Mesendoderm (in vitro differentiated cells): Measurements from ENCODE around the gene PC.

Experiments
- DNase-seq: peaks from one replicate; pipeline ENCODE4 v3.0.0; 2013
- H2AK5ac ChIP-seq: 2 replicates; pipeline ENCODE4 v1.6.1; 2013; ENCODE audit warnings: low read length, inconsistent platforms
- H2BK120ac ChIP-seq: 2 replicates; pipeline ENCODE4 v1.6.1; 2013; ENCODE audit warnings: low read depth, mild to moderate bottlenecking, low read length, moderate library complexity, mixed read lengths
- H2BK15ac ChIP-seq: replicated peaks from 2 replicates; pipeline ENCODE4 v1.6.1; 2013; ENCODE audit warnings: low read depth, mild to moderate bottlenecking, moderate library complexity
- H2BK5ac ChIP-seq: 2 replicates; pipeline ENCODE4 v1.6.1; 2013; ENCODE audit warnings: low read length, inconsistent platforms
- H3K18ac ChIP-seq: 2 replicates; pipeline ENCODE4 v1.6.1; 2013; ENCODE audit warnings: mild to moderate bottlenecking, low read length, mixed read lengths
- H3K23ac ChIP-seq: one replicate; pipeline ENCODE4 v1.6.1; 2013; ENCODE audit warnings: low read length
- H3K27ac ChIP-seq: 2 replicates; pipeline ENCODE4 v1.5.1; 2013; ENCODE audit warnings: low read depth, mild to moderate bottlenecking, inconsistent platforms, low read length, moderate library complexity
- H3K27me3 ChIP-seq: 2 replicates; pipeline ENCODE4 v1.6.1; 2013; ENCODE audit warnings: low read length, control low read depth, mild to moderate bottlenecking, inconsistent platforms; ENCODE audit not compliant: insufficient read depth, poor library complexity
- H3K36me3 ChIP-seq: 2 replicates; pipeline ENCODE4 v1.6.1; 2013; ENCODE audit warnings: low read length, inconsistent platforms; ENCODE audit not compliant: control insufficient read depth, insufficient read depth
- H3K4ac ChIP-seq: one replicate; pipeline ENCODE4 v1.6.1; 2013; ENCODE audit warnings: low read depth, mild to moderate bottlenecking, low read length, moderate library complexity
- H3K4me1 ChIP-seq: 2 replicates; pipeline ENCODE4 v1.6.1; 2013; ENCODE audit warnings: low read depth, low read length, inconsistent platforms; ENCODE audit not compliant: control insufficient read depth
- H3K4me2 ChIP-seq: 2 replicates; pipeline ENCODE4 v1.6.1; 2013; ENCODE audit warnings: low read length
- H3K4me3 ChIP-seq: 2 replicates; pipeline ENCODE4 v1.5.1; 2013; ENCODE audit warnings: mild to moderate bottlenecking, low read length
- H3K56ac ChIP-seq: one replicate; pipeline ENCODE4 v1.6.1; 2013; ENCODE audit warnings: low read length
- H3K79me1 ChIP-seq: 2 replicates; pipeline ENCODE4 v1.6.1; 2013; ENCODE audit warnings: low read length, inconsistent platforms
- H3K79me2 ChIP-seq: 2 replicates; pipeline ENCODE4 v1.6.1; 2013; ENCODE audit warnings: mild to moderate bottlenecking, low read length; ENCODE audit not compliant: control insufficient read depth, insufficient read depth
- H3K9ac ChIP-seq: 2 replicates; pipeline ENCODE4 v1.6.1; 2013; ENCODE audit warnings: low read length, inconsistent platforms
- H4K5ac ChIP-seq: one replicate; pipeline ENCODE4 v1.6.1; 2013; ENCODE audit warnings: low read length
- H4K8ac ChIP-seq: one replicate; pipeline ENCODE4 v1.6.1; 2013; ENCODE audit warnings: low read depth, mild to moderate bottlenecking, control low read depth, low read length, moderate library complexity
- WGBS: extraction: QIAGEN DNeasy Blood & Tissue Kit; methylation state at CpG from one replicate; pipeline ENCODE4 v1.1.7; 2013; ENCODE audit warnings: low lambda C conversion rate, missing lambda C conversion rate; ENCODE audit not compliant: insufficient coverage; ENCODE audit errors: extremely low coverage; 5-methylcytosine and 5-hydroxymethylcytosine counted together

Gene PC

GRCh38 chr11:66879583-66879982 lies 78.6 kb downstream of the PC start:
- H3K27me3 ChIP-seq: no peaks in the 10 kb centered on the region

GRCh38 chr11:66879000-66879399 lies 79.2 kb downstream of the PC start:
- no peak overlapping the region for H2BK5ac ChIP-seq
- WGBS: no CpG with 5 or more reads among the region's 7 CpGs

More at GRCh38 chr11:66879583-66879982, 78.6 kb downstream of the PC start:
- Histone ChIP-seq H4K8ac (no peak overlapping the region), H2BK120ac (no peak overlapping the region), H2BK15ac (no peak overlapping the region), H2BK5ac (no peak overlapping the region), H3K27ac (no peak overlapping the region), H3K36me3 (no peaks in the 10 kb centered on the region), H3K4me1 (no peaks in the 10 kb centered on the region), H3K23ac (no peak overlapping the region), H3K4me3 (no peak overlapping the region), H3K4ac (no peak overlapping the region), H3K9ac (no peak overlapping the region), H3K56ac (no peak overlapping the region), H3K4me2 (no peak overlapping the region), H2AK5ac (no peak overlapping the region), H3K18ac (no peak overlapping the region), H3K79me2 (no peaks in the 10 kb centered on the region), H4K5ac (no peak overlapping the region), H3K79me1 (no peaks in the 10 kb centered on the region)
- no peak for DNase-seq
- no CpG with 5 or more reads among the region's 9 CpGs for WGBS

DNA sequence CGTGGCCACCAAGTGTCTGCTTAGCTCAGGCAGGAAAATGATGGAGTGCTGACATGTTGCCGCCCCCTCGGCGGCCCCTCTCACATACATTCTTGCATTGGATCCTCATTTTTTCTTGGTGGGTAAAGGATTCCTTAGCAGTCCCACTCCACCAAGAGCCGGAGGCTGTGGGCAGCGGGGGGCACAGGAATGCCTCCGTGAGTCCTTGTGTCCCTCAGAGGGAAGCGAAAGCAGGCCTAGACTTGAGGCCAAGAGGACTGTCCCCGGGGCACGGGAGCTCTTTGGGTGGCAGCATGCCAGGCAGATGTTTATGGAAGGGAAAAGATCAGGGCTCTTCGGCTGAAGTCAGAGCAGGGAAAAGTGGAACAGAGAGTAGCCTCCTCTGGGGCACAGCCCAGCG lies 79.7 kb downstream of the PC start:
- no peak overlapping the region for H2BK5ac ChIP-seq
- H3K9ac ChIP-seq: no peak overlapping the region
- no peak overlapping the region for H2BK15ac ChIP-seq
- no peak overlapping the region for H3K18ac ChIP-seq
- H3K4me2 ChIP-seq: no peak overlapping the region
- H3K79me1 ChIP-seq: no peaks in the 10 kb centered on the region
- H3K79me2 ChIP-seq: no peaks in the 10 kb centered on the region
- H4K5ac ChIP-seq: no peak overlapping the region
- no peaks in the 10 kb centered on the region for H3K36me3 ChIP-seq
- no CpG with 5 or more reads among the region's 12 CpGs for WGBS
- no peak overlapping the region for H3K4ac ChIP-seq
- no peak overlapping the region for H2AK5ac ChIP-seq
- H2BK120ac ChIP-seq: no peak overlapping the region
- no peak overlapping the region for H3K27ac ChIP-seq
- DNase-seq: no peak
- H3K4me1 ChIP-seq: no peaks in the 10 kb centered on the region
- no peak overlapping the region for H4K8ac ChIP-seq
- H3K23ac ChIP-seq: no peak overlapping the region
- H3K56ac ChIP-seq: no peak overlapping the region
- H3K4me3 ChIP-seq: no peak overlapping the region
- no peaks in the 10 kb centered on the region for H3K27me3 ChIP-seq

More at GRCh38 chr11:66879000-66879399, 79.2 kb downstream of the PC start:
- H3K36me3 ChIP-seq: no peaks in the 10 kb centered on the region
- no peak overlapping the region for H4K5ac ChIP-seq
- H3K4me1 ChIP-seq: no peaks in the 10 kb centered on the region
- no peak overlapping the region for H3K56ac ChIP-seq
- no peak for DNase-seq
- H3K4me3 ChIP-seq: no peak overlapping the region
- no peak overlapping the region for H3K9ac ChIP-seq
- H3K4me2 ChIP-seq: no peak overlapping the region
- no peak overlapping the region for H2AK5ac ChIP-seq
- no peaks in the 10 kb centered on the region for H3K27me3 ChIP-seq
- no peaks in the 10 kb centered on the region for H3K79me1 ChIP-seq
- H3K27ac ChIP-seq: no peak overlapping the region
- H4K8ac ChIP-seq: no peak overlapping the region
- H2BK15ac ChIP-seq: no peak overlapping the region
- no peak overlapping the region for H3K18ac ChIP-seq
- H3K79me2 ChIP-seq: no peaks in the 10 kb centered on the region
- no peak overlapping the region for H3K4ac ChIP-seq
- H2BK120ac ChIP-seq: no peak overlapping the region
- H3K23ac ChIP-seq: no peak overlapping the region

DNA sequence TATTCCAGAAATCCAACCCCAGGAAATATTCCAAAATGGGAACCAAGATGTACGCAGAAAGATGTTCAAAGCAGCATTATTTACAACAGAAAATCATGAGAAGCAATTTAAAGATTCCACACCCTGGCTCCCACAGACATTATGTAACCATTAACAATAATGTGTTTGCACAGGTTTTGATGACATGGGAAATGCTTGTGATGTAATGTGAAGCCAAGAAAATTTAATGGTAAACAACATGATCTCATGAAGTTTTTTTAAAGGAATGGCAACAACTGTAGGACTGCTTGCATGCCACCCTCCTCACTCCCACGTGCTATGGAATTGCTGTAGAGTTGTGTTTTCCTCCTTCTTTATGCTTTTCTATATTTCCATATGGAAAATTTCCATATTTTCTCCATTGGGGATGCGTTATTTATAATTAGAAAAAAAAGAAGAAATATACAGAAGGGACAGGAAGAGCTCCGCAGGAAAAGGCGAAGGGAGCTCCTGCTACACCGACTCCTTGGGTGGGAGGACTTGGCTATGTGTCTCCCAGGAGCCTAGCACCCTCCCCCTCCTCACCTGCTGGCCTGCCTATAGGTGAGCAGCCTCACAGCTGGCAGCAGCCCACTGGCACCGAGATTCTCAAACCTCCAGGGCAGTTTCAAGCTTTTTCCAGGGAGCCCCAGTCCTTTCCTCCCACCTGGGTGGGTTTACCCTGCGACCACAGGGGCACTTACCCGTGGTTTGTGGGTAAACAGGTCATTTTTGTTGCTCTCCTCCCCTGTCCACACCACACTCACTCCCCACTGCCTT lies 80.4 kb downstream of the PC start:
- Histone ChIP-seq H3K79me2 (no peaks in the 10 kb centered on the region), H2AK5ac (no peak overlapping the region), H2BK120ac (no peak overlapping the region), H2BK15ac (no peak overlapping the region), H3K23ac (peak overlapping the region; percentile 74), H3K4me3 (no peak overlapping the region), H4K8ac (no peak overlapping the region), H3K36me3 (no peaks in the 10 kb centered on the region), H3K18ac (no peak overlapping the region), H3K27me3 (no peaks in the 10 kb centered on the region), H3K4me2 (no peak overlapping the region), H3K27ac (no peak overlapping the region), H3K79me1 (no peaks in the 10 kb centered on the region), H3K4me1 (no peaks in the 10 kb centered on the region), H3K56ac (no peak overlapping the region), H3K4ac (no peak overlapping the region), H3K9ac (no peak overlapping the region), H2BK5ac (no peak overlapping the region), H4K5ac (no peak overlapping the region)
- no peak for DNase-seq
- no CpG with 5 or more reads among the region's 9 CpGs for WGBS

DNA sequence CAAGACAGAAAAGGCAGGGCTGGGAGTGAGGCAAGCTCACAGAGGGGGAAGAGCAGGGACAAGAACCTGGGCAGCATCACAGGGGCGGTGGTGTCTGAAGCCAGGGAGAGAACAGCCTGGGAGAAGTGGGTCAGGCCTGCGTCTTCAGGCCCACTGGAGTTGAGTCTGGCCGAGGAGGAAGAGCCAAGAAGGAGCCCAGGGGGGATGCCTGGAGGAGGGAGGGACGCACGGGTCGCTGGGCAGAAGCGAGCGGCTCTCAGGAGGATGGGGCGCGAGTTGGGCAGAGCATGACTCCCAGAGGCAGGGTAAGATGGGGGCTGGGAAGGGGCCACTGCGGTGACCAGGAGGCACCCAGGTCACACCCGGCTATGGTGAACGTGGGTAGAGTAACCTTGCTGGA lies 82.8 kb downstream of the PC start:
- no peak overlapping the region for H3K27ac ChIP-seq
- H3K4me1 ChIP-seq: no peaks in the 10 kb centered on the region
- no peak overlapping the region for H3K9ac ChIP-seq
- H3K4me3 ChIP-seq: no peak overlapping the region
- H4K8ac ChIP-seq: no peak overlapping the region
- no peak overlapping the region for H3K4ac ChIP-seq
- no peaks in the 10 kb centered on the region for H3K27me3 ChIP-seq
- H3K79me2 ChIP-seq: no peaks in the 10 kb centered on the region
- no peaks in the 10 kb centered on the region for H3K36me3 ChIP-seq
- H2BK120ac ChIP-seq: no peak overlapping the region
- no peak overlapping the region for H3K18ac ChIP-seq
- DNase-seq: no peak
- H2AK5ac ChIP-seq: no peak overlapping the region
- H4K5ac ChIP-seq: no peak overlapping the region
- no CpG with 5 or more reads among the region's 13 CpGs for WGBS
- no peaks in the 10 kb centered on the region for H3K79me1 ChIP-seq
- no peak overlapping the region for H2BK5ac ChIP-seq
- H3K23ac ChIP-seq: no peak overlapping the region
- H3K4me2 ChIP-seq: no peak overlapping the region
- no peak overlapping the region for H2BK15ac ChIP-seq
- H3K56ac ChIP-seq: no peak overlapping the region

- Histone ChIP-seq H3K79me1 (no peaks in the 10 kb centered on the region), H3K27me3 (no peaks in the 10 kb centered on the region), H3K4me3 (no peak overlapping the region), H3K23ac (no peak overlapping the region), H2BK5ac (no peak overlapping the region), H2BK120ac (no peak overlapping the region), H2AK5ac (no peak overlapping the region), H4K8ac (no peak overlapping the region), H3K4ac (no peak overlapping the region), H3K79me2 (no peaks in the 10 kb centered on the region), H3K4me1 (no peaks in the 10 kb centered on the region), H4K5ac (no peak overlapping the region), H3K9ac (no peak overlapping the region), H3K27ac (no peak overlapping the region), H3K56ac (no peak overlapping the region), H3K18ac (no peak overlapping the region), H2BK15ac (no peak overlapping the region), H3K4me2 (no peak overlapping the region), H3K36me3 (no peaks in the 10 kb centered on the region)
- no peak for DNase-seq
- WGBS: no CpG with 5 or more reads among the region's 6 CpGs
These were observed 84.0 kb downstream of the PC start for GRCh38 chr11:66874232-66874631.
